HCT116 (cell line): ENCODE data around the gene KHNYN.

ENCODE experiments used
- CEBPB ChIP-seq: IDR thresholded peaks from 2 replicates; pipeline ENCODE4 v1.6.1; 2012; ENCODE audit warnings: low read depth
- CTCF ChIP-seq, 3 experiments: fragments of 200-600 bp in 1 of 3; sonication (generic) in 1 of 3; IDR thresholded peaks in 2 of 3; conservative IDR thresholded peaks in 1 of 3; 2 replicates each; pipeline ENCODE4 v1.5.1; 2012 to 2017; ENCODE audit warnings: low read depth in 2 of 3, low read length in 2 of 3, antibody characterized with exemption in 1 of 3, borderline replicate concordance in 1 of 3, control low read depth in 1 of 3, mild to moderate bottlenecking in 1 of 3, mixed read lengths in 1 of 3, mixed run types in 1 of 3, moderate library complexity in 1 of 3; ENCODE audit not compliant: insufficient read depth in 1 of 3
- EGR1 ChIP-seq: IDR thresholded peaks from 2 replicates; pipeline ENCODE4 v1.6.1; 2012; ENCODE audit warnings: low read depth
- FOSL1 ChIP-seq: IDR thresholded peaks from 2 replicates; pipeline ENCODE4 v1.6.1; 2012; ENCODE audit warnings: low read depth
- JUND ChIP-seq: IDR thresholded peaks from 2 replicates; pipeline ENCODE4 v1.6.1; 2012
- POLR2A ChIP-seq: IDR thresholded peaks from 2 replicates; pipeline ENCODE4 v1.7.0; 2011; ENCODE audit warnings: borderline replicate concordance; ENCODE audit not compliant: insufficient read depth, insufficient read length; ENCODE audit errors: extremely low read depth
- POLR2AphosphoS5 ChIP-seq: IDR thresholded peaks from 2 replicates; pipeline ENCODE4 v1.6.1; 2011; ENCODE audit warnings: mild to moderate bottlenecking, low read depth, low read length, moderate library complexity
- SIN3A ChIP-seq: IDR thresholded peaks from 2 replicates; pipeline ENCODE4 v1.6.1; 2012; ENCODE audit warnings: low read depth
- SRF ChIP-seq: IDR thresholded peaks from 2 replicates; pipeline ENCODE4 v1.6.1; 2012; ENCODE audit warnings: low read depth
- ZFX ChIP-seq: fragments of 450-650 bp; IDR thresholded peaks from 2 replicates; pipeline ENCODE4 v1.6.1; 2017

DNA sequence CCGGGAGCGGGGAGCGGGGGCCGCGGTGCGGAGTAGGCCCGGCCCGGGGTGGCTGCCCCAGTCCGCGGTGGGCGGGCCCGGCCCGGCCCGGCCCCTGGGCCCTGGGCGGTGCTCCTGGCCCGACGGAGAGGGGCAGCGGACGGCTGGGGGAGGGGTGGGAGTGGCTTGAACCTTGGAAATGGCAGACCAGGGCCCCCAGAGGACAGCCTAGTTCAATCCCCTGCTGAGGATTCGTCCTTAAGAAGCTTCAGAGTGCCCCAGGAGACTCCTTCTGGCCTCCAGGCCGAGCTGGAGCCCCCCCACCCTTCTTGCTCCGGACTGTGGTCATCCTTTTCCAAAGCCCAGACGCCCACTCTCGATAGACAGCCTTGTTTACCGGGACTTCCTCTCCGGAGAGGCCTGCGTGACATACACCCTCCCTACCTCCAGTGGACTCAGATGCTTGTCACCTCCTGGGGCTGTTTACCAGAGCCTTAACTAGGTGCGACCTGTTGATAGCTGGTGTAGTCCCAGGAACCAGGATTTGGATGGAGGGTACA is 458 bp downstream of the KHNYN start:
- TF ChIP-seq POLR2A, result no peak
- TF ChIP-seq ZFX, result peak; percentile 86
- no peak for TF ChIP-seq CTCF (IDR thresholded peaks at IDR 0.05 in 2 of 3, conservative IDR thresholded peaks at IDR 0.05 in 1 of 3; ENCODE audit: borderline replicate concordance in 1 of 3, insufficient read depth in 1 of 3, low read depth in 2 of 3, low read length in 2 of 3)
- no peak for TF ChIP-seq JUND
- no peak for TF ChIP-seq CEBPB
- peak; percentile 49; the same call in 1 of the 2 replicates for TF ChIP-seq POLR2AphosphoS5
- no peak for TF ChIP-seq SRF
- TF ChIP-seq FOSL1, result no peak
- TF ChIP-seq EGR1, result no peak
- TF ChIP-seq SIN3A, result no peak
